SK-N-DZ (cell line): Measurements from ENCODE around the gene ARL16.

Experiments
- DNase-seq: peaks from one replicate; pipeline ENCODE4 v3.0.0-alpha.2; 2015; ENCODE audit warnings: low spot score

The ARL16 gene

GRCh38 chr17:81672954-81673353 is 10.6 kb downstream of the ARL16 start:
- no peak for DNase-seq

GRCh38 chr17:81672504-81672903 is 11.1 kb downstream of the ARL16 start:
- no peak for DNase-seq

GRCh38 chr17:81667754-81668153 is 15.8 kb downstream of the ARL16 start:
- DNase-seq, result no peak

- peak; percentile 97 for DNase-seq
Observed at GRCh38 chr17:81666342-81667191, 17.0 kb downstream of the ARL16 start, which contains the start of the genes CCDC137 and OXLD1. CCDC137 (plus strand) TSS chr17:81666737; CDS start chr17:81666767, 30 bp downstream. OXLD1 (minus strand) TSS chr17:81666605; CDS start chr17:81666577, 28 bp downstream.

- peak; percentile 73 for DNase-seq
Observed at GRCh38 chr17:81666092-81666341, 17.6 kb downstream of the ARL16 start.

- no peak for DNase-seq
Observed at GRCh38 chr17:81665205-81666091, 18.1 kb downstream of the ARL16 start.

GRCh38 chr17:81664051-81664470 is 19.5 kb downstream of the ARL16 start:
- DNase-seq, result no peak

- DNase-seq, result no peak
Observed at GRCh38 chr17:81662002-81662401, 21.6 kb downstream of the ARL16 start.

GRCh38 chr17:81660441-81660840 is 23.2 kb downstream of the ARL16 start:
- no peak for DNase-seq

GRCh38 chr17:81659038-81659437 is 24.6 kb downstream of the ARL16 start:
- DNase-seq, result no peak

GRCh38 chr17:81656835-81657234 is 26.8 kb downstream of the ARL16 start:
- DNase-seq, result peak; percentile 56

- DNase-seq, result no peak
Observed at GRCh38 chr17:81656118-81656743, 27.4 kb downstream of the ARL16 start, which contains the start of gene PDE6G. PDE6G (minus strand) TSS chr17:81656542; CDS start chr17:81653305, 3,237 bp downstream.

- DNase-seq, result peak; percentile 53
Observed at GRCh38 chr17:81655378-81656117, 28.0 kb downstream of the ARL16 start.

GRCh38 chr17:81652906-81653771 is 30.5 kb downstream of the ARL16 start:
- no peak for DNase-seq

- DNase-seq, result no peak
Observed at GRCh38 chr17:81651692-81652091, 31.9 kb downstream of the ARL16 start.

- no peak for DNase-seq
Observed at GRCh38 chr17:81650951-81651350, 32.6 kb downstream of the ARL16 start.

- no peak for DNase-seq
Observed at GRCh38 chr17:81648707-81649085, 34.9 kb downstream of the ARL16 start.

- DNase-seq, result no peak
Observed at GRCh38 chr17:81648013-81648706, 35.4 kb downstream of the ARL16 start.

GRCh38 chr17:81647640-81648012 is 36.0 kb downstream of the ARL16 start:
- DNase-seq, result no peak
